Stimulated activated naive CD8-positive, alpha-beta T cell treated with anti-CD3 and anti-CD28 coated beads, Interleukin-15, Interleukin-2, amounts not matched to agents 100 U/mL and 50 U/mL, for 24 hours (primary cell): ENCODE data around the gene PCDH9.
"Not testable (repeated sequence)": the region's sequence is repeated elsewhere in the genome, so short reads cannot be mapped to it uniquely, and the experiment has no call there.

Experiments
- ATAC-seq: fragments of 150-1000 bp; cut with Tn5 transposase; one replicate; pipeline ENCODE4 v1.10.0; 2021
- DNase-seq: peaks from one replicate; pipeline ENCODE4 v3.0.0; 2021

The PCDH9 gene

GRCh38 chr13:66329988-66330451, 900.1 kb downstream of the PCDH9 start:
- DNase-seq (no peak), ATAC-seq (no peak)

- ATAC-seq (no peak), DNase-seq (no peak)
Observed at GRCh38 chr13:66328476-66328875, 901.7 kb downstream of the PCDH9 start.

GRCh38 chr13:66323745-66324347, 906.3 kb downstream of the PCDH9 start:
- DNase-seq (no peak), ATAC-seq (no peak)

DNA sequence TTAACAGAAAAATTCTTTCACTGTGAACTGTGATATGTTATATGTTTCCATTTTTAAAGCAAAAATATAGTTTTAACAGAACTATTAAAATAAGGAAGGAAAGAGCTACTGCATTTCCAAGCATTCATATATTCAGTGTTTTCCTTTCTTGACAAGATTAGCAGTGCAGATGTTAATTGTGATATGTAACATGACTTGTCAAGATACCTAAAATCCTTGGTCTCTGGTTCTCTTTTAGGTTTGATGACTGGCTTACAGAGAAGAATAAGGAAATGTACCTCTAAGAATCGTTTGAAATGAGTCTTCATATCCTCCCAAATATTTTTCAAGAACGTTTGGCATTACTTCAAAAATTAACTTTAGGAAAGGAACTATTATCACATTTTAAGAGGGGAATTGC, 907.2 kb downstream of the PCDH9 start:
- no peak for DNase-seq

DNA sequence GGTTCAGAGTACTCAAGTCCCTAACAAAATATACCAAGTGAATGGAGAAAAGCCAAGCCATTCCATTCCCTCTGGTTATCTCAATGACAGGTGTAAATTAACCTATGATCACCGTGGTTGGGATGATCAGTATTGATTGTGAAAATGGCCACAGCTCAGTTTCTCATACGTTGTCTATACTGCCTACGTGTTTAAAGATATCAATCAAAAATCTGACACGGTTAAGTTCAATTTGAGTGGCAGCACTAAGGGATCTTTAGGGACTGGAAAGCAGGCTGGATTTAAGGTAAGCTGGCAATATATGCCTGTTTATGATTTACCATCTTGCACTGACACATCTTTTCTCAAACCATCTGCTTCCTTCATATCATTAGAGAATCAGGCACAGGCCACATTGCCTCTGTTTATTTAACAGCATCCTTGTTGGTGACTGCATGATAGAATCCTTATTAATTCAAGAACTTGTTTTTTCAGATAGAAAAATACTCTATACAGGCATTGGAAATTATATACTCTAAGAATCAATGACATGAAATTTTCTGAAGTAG, 907.9 kb downstream of the PCDH9 start:
- ATAC-seq (no peak), DNase-seq (no peak)

More for the DNA sequence above, 907.2 kb downstream of the PCDH9 start:
- ATAC-seq = no peak

DNA sequence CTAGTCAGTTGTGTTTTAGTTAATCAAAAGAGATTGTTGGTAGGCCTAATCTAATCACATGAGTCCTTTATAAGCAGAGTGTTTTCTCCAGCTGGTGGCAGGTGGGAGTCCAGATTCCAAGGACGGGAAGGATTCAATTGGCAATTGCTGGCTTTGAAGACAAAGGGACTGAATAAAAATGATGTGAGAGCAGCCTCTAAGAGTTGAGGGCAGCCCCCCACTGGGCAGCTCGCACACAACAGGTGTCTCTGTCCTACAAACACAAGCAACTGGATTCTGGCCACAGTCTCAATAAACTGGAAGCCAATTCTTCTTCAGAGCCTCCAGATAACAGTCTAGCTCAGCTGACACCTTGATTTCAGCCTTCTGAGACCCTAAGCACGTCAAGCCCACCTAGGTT, 915.2 kb downstream of the PCDH9 start:
- DNase-seq = no peak
- ATAC-seq = no peak

GRCh38 chr13:66313413-66313812, 916.7 kb downstream of the PCDH9 start:
- ATAC-seq = no peak
- no peak for DNase-seq

- ATAC-seq (no peak), DNase-seq (no peak)
Observed at GRCh38 chr13:66312312-66313087, 917.6 kb downstream of the PCDH9 start.

DNA sequence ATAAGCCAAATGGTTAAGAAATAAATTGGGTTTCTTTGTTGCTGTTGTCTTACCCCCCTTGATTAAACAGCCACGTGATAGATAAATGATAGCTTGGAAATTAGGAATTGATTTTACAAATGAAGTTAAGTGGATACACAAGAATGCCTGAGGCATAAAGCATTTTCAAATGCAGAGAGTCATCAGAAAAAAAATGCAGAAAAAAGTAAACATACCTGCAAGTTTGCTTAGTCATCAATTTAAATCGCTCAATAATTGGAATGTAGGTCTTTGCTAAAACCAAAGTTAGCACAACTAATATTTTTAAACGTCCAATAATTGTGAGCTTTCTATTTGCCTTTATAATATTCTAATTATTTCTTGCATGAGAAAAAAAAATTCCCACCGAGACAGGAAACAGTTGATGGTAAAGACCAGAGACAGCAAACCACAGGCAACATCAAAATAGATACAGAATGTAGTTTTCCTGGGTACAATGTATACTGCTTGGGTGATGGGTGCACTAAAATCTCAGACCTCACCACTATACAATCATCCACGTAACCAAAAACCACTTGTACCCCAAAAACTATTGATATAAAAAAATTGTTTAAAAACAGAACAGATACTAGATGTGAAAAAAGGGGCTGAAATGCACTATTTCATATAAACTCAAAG, 924.0 kb downstream of the PCDH9 start:
- ATAC-seq = no peak
- DNase-seq = no peak

- ATAC-seq (no peak), DNase-seq (no peak)
Observed at GRCh38 chr13:66301482-66301881, 928.7 kb downstream of the PCDH9 start.

DNA sequence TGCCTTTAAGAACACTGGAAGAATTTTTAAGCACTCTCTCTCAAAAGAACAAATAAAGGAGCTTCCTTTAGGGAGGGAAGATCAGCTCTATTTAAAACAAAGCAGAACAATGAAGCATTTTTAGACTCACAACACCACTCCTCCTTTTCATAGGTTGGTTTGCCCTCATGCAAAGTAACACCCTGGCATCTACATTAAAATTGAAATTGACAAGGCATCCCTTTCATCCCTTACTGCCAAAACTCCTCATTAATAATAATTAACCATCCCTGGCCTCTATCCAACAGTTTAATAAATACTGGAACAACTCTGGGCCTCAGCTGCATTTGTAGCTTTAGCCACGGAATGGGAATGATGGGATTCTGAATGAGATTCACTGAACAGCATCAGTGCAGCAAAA, 929.1 kb downstream of the PCDH9 start:
- no peak for ATAC-seq
- no peak for DNase-seq

DNA sequence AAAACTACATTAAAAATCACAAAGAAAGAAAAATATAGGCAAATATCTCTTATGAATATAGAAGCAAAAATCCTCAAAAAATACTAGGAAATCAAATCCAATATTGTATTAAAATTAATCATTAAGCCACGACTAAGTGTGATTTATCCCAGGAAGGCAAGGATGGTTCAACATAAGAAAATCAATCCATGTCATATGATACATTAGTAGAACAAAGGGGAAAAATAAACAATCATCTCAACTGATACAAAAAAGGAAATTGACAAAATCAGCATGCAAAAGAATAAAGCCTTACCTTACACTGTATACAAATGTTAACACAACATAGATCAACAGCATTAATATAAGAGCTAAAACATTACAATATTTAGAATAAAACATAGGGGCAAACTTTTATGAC, 933.3 kb downstream of the PCDH9 start:
- DNase-seq (no peak), ATAC-seq (no peak)

GRCh38 chr13:66296328-66296727, 933.8 kb downstream of the PCDH9 start:
- ATAC-seq (no peak), DNase-seq (no peak)

DNA sequence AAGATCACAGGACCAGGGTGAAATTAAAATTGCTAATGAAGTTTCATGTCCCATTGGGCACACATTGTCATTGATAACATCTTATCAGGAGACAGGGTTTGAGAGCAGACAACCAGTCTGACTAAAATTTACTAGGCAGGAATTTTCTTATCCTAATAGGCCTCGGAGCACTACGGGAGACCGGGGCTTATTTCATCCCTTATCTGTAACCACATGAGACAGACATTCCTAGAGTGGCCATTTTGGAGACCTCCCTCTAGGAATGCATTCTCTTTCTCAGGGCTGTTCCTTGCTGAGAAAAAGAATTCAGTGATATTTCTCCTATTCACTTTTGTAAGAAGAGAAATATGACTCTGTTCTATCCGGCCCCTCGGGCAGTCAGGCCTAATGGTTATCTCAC, 943.3 kb downstream of the PCDH9 start:
- DNase-seq, ATAC-seq: not testable (repeated sequence)

DNA sequence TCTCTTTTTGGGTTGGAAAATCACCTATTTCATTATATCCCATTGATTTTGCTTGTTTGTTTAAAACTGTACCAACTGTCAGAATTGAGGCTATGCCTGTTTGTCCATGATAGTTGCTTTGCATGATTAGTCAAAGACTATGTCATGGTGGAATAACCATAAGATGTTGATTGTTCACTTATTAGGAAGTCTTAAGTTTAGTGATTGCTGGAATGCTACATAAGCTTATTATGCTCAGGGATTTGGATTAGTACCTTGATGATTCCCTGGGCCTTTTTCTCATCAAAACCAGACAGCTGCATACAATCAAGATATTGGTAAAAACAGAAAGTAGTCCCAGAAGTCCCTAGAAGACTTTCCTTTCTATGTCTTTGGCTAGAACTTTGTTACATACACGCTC, 954.7 kb downstream of the PCDH9 start:
- no peak for DNase-seq
- no peak for ATAC-seq

GRCh38 chr13:66273011-66273410, 957.1 kb downstream of the PCDH9 start:
- DNase-seq = no peak
- ATAC-seq = no peak

DNA sequence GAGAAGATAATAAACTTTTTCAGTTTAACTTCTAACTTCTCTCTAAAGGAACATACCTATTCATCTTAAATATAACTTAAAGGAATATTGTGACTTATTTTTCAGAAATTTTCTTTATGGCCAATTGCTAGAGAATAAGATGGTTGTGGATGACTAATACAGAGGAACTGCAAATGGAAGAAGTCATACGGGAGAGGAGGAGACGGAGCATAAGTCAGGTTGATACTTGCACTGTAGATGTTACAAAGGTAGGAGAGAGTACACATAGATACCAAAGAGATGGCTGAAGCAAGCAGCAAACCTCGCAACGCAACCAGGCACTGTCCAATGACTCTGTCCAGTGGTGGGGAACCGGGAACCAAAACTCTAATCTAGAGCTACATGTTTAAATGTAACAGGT, 963.4 kb downstream of the PCDH9 start:
- ATAC-seq (no peak), DNase-seq (no peak)

DNA sequence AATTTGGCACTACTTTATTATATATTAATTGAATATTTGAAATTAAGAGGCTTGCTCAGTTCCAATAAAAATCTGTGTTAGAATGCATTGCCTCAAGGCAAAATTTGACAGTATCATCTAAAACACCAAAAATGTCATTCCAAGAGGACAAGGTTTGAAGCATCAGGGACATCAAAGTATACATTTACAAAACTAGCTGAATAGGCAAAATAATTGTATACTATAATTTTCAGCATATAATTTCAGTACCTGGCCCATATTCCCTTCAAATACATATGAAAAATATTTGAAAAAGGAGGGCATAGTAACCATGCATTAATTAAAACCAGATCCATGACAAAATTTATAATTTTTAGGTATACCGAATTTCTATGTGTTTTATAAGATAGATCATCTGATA, 963.8 kb downstream of the PCDH9 start:
- DNase-seq = no peak
- ATAC-seq = no peak

DNA sequence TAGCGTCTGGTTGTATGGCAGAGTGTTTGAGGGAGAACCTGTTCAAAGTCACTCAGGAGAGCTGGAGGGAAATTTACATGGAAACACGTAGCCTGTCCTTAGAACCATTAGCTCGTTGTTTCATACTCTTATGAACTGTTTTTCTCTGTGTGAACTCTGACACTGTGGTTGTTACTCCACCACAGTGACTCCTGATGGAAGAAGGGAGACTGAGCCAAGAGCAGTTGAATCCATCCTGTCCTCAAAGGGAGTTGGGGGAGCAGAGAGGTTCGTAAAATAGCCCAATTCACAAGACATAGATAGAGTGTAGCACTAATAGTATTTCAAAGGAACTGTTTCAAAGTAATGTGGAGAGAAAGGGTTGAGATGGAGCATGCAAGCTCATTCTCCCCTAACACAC, 964.8 kb downstream of the PCDH9 start:
- ATAC-seq = no peak
- DNase-seq = no peak

DNA sequence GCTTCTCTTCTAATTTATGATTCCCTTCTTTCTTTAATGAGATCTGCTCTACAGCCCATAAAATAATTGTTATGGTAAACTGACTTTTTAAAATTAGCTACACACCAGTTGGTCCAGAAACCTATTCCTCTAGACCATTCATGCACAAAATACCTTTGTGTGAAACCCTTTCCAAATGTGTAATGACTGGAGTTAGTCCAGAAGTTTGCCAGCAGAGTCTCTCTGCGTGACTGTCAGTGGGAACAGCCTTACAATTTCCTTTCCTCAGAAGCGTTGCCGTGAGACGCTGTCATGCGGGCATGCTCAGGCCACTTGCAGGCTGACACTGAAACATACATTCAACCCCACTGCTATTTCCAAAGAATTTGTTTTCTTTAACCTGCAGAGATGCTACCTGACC, 965.2 kb downstream of the PCDH9 start:
- no peak for DNase-seq
- no peak for ATAC-seq

- DNase-seq = no peak
- no peak for ATAC-seq
Observed at GRCh38 chr13:66262330-66262729, 967.8 kb downstream of the PCDH9 start.

GRCh38 chr13:66259426-66259825, 970.7 kb downstream of the PCDH9 start:
- not testable (repeated sequence) for ATAC-seq, DNase-seq
